ENCODE results near the gene CERS6. TPM values are rescaled to one million over a fixed set of nuclear protein-coding genes. Genes with fewer than 3 reads are reported as not detected.

Gene CERS6
- total RNA-seq, 4 donors from 2014 or later = 35.7 to 60.6 (median 39.2) TPM

GRCh38 chr2:168671932-168672331 lies 215.9 kb downstream of the CERS6 start:
- no peak overlapping the region for H3K27ac ChIP-seq
- H3K36me3 ChIP-seq = no peaks in the 10 kb centered on the region
- H3K4me3 ChIP-seq (replicated peaks in 1 of 3) = no peak overlapping the region
- no peaks in the 10 kb centered on the region for H3K4me1 ChIP-seq
- intact Hi-C loops (cut with DNase I) = no loop called here
- no peaks in the 10 kb centered on the region for H3K27me3 ChIP-seq
- no peaks in the 10 kb centered on the region for H3K9me3 ChIP-seq
- TF ChIP-seq POLR2A (IDR thresholded peaks at IDR 0.05) = no peak
- TF ChIP-seq, protein P1, sequence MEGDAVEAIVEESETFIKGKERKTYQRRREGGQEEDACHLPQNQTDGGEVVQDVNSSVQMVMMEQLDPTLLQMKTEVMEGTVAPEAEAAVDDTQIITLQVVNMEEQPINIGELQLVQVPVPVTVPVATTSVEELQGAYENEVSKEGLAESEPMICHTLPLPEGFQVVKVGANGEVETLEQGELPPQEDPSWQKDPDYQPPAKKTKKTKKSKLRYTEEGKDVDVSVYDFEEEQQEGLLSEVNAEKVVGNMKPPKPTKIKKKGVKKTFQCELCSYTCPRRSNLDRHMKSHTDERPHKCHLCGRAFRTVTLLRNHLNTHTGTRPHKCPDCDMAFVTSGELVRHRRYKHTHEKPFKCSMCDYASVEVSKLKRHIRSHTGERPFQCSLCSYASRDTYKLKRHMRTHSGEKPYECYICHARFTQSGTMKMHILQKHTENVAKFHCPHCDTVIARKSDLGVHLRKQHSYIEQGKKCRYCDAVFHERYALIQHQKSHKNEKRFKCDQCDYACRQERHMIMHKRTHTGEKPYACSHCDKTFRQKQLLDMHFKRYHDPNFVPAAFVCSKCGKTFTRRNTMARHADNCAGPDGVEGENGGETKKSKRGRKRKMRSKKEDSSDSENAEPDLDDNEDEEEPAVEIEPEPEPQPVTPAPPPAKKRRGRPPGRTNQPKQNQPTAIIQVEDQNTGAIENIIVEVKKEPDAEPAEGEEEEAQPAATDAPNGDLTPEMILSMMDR (IDR thresholded peaks at IDR 0.05) = no peak
- no peak for DNase-seq
- WGBS, 2 donors = 67 to 71% methylated on average over 2 of the region's 2 CpGs

- intact Hi-C loops (cut with DNase I) = no loop called here
- no peaks in the 10 kb centered on the region for H3K27me3 ChIP-seq
- 87 to 88% methylated on average over 10 of the region's 10 CpGs for WGBS, 2 donors
- no peaks in the 10 kb centered on the region for H3K36me3 ChIP-seq
- H3K4me3 ChIP-seq (replicated peaks in 1 of 3) = no peak overlapping the region
- TF ChIP-seq, protein P1 (IDR thresholded peaks at IDR 0.05) = no peak
- TF ChIP-seq POLR2A (IDR thresholded peaks at IDR 0.05) = no peak
- H3K4me1 ChIP-seq = no peaks in the 10 kb centered on the region
- DNase-seq = no peak
- H3K9me3 ChIP-seq = no peaks in the 10 kb centered on the region
- H3K27ac ChIP-seq = no peak overlapping the region
These were observed 217.5 kb downstream of the CERS6 start for GRCh38 chr2:168673265-168674189.

GRCh38 chr2:168678153-168678853 lies 222.2 kb downstream of the CERS6 start:
- TF ChIP-seq POLR2A (IDR thresholded peaks at IDR 0.05) = no peak
- TF ChIP-seq, protein P1 (IDR thresholded peaks at IDR 0.05) = no peak
- Histone ChIP-seq H3K27ac (no peak overlapping the region), H3K4me3 (replicated peaks in 1 of 3) (no peak overlapping the region), H3K4me1 (no peaks in the 10 kb centered on the region), H3K27me3 (no peaks in the 10 kb centered on the region), H3K9me3 (no peaks in the 10 kb centered on the region), H3K36me3 (no peaks in the 10 kb centered on the region)
- 90 to 92% methylated on average over 10 of the region's 10 CpGs for WGBS, 2 donors
- no peak for DNase-seq
- intact Hi-C loops (cut with DNase I) = no loop called here

- TF ChIP-seq, protein P1 (IDR thresholded peaks at IDR 0.05) = no peak
- no peak for TF ChIP-seq POLR2A (IDR thresholded peaks at IDR 0.05)
- H3K27ac ChIP-seq = no peak overlapping the region
- H3K4me1 ChIP-seq = no peaks in the 10 kb centered on the region
- no peaks in the 10 kb centered on the region for H3K9me3 ChIP-seq
- no peak for DNase-seq
- intact Hi-C loops (cut with DNase I) = no loop called here
- no peaks in the 10 kb centered on the region for H3K27me3 ChIP-seq
- H3K4me3 ChIP-seq (replicated peaks in 1 of 3) = no peak overlapping the region
- 89 to 95% methylated on average over 4 of the region's 4 CpGs for WGBS, 2 donors
- no peaks in the 10 kb centered on the region for H3K36me3 ChIP-seq
These were observed 223.0 kb downstream of the CERS6 start for GRCh38 chr2:168679081-168679480.

Measured in thyroid gland (tissue), 4 donors.